K562 (cell line): ENCODE data around the gene TCAF1.
"Not testable (repeated sequence)": the region's sequence is repeated elsewhere in the genome, so short reads cannot be mapped to it uniquely, and the experiment has no call there.

ENCODE experiments used
- BHLHE40 ChIP-seq: IDR thresholded peaks from 2 replicates; pipeline ENCODE4 v1.6.1; 2011; ENCODE audit warnings: low read length, improper control_type of control experiment
- BRCA1 ChIP-seq, 2 experiments: fragments of 450-650 bp in 1 of 2; sonication (generic) in 1 of 2; formaldehyde crosslinking in 1 of 2; IDR thresholded peaks; 2 replicates each; pipeline versions ENCODE4 v1.5.0 to v1.6.1; 2017 to 2020; ENCODE audit warnings: mild to moderate bottlenecking in 1 of 2, missing genetic modification reagents in 1 of 2
- CTCF ChIP-seq, 3 experiments: IDR thresholded peaks in 2 of 3; conservative IDR thresholded peaks in 1 of 3; 2 replicates each; pipeline ENCODE4 v1.5.1; 2011 to 2012; ENCODE audit warnings: low read length in 3 of 3, mild to moderate bottlenecking in 3 of 3, control low read depth in 2 of 3, improper control_type of control experiment in 1 of 3, inconsistent platforms in 1 of 3, low read depth in 1 of 3, mixed read lengths in 1 of 3, moderate library complexity in 1 of 3; ENCODE audit not compliant: insufficient read depth in 2 of 3
- E2F3 ChIP-seq: fragments of 250-450 bp; sonication (Bioruptor Pico); IDR thresholded peaks from 2 replicates; pipeline ENCODE4 v1.4.0; 2020; ENCODE audit warnings: mild to moderate bottlenecking
- HINFP ChIP-seq: fragments of 450-650 bp; conservative IDR thresholded peaks from 2 replicates; pipeline ENCODE4 v1.6.1; 2016; ENCODE audit warnings: missing genetic modification characterization, low read depth, mild to moderate bottlenecking, control low read depth, missing compliant biosample characterization
- ID3 ChIP-seq, 2 experiments: fragments of 250-450 bp in 1 of 2; fragments of 450-650 bp in 1 of 2; sonication (Bioruptor Pico) in 1 of 2; IDR thresholded peaks; 2 replicates each; pipeline versions ENCODE4 v1.6.1 to v1.8.0; 2016 to 2021; ENCODE audit warnings: mild to moderate bottlenecking in 2 of 2, moderate library complexity in 2 of 2, missing compliant biosample characterization in 1 of 2, missing genetic modification characterization in 1 of 2
- POLR2A ChIP-seq: fragments of 450-650 bp; conservative IDR thresholded peaks from 2 replicates; pipeline ENCODE4 v1.6.1; 2016
- RBM25 ChIP-seq: fragments of 200-400 bp; formaldehyde crosslinking; IDR thresholded peaks from 2 replicates; pipeline ENCODE4 v1.6.1; 2018; ENCODE audit warnings: low read length, low read depth, moderate library complexity; ENCODE audit not compliant: severe bottlenecking
- RBM34 ChIP-seq: fragments of 200-400 bp; formaldehyde crosslinking; IDR thresholded peaks from 2 replicates; pipeline ENCODE4 v1.6.1; 2018; ENCODE audit warnings: low read length, borderline replicate concordance; ENCODE audit not compliant: insufficient read depth
- SMARCA5 ChIP-seq: fragments of 450-650 bp; IDR thresholded peaks from 2 replicates; pipeline ENCODE4 v1.6.1; 2016
- ZBTB49 ChIP-seq: sonication (generic); formaldehyde crosslinking; IDR thresholded peaks from 2 replicates; pipeline ENCODE4 v1.8.0; 2022; ENCODE audit warnings: missing genetic modification reagents, mild to moderate bottlenecking, borderline replicate concordance

GRCh38 chr7:143857994-143858393 lies 44.0 kb downstream of the TCAF1 start:
- TF ChIP-seq BHLHE40; RBM25; BRCA1 (IDR thresholded peaks at IDR 0.05); BRCA1 (CRISPR knock-in tag; IDR thresholded peaks at IDR 0.05); E2F3; SMARCA5; ID3 (CRISPR knock-in tag; IDR thresholded peaks at IDR 0.05); ID3 (tag; IDR thresholded peaks at IDR 0.05); ZBTB49 (CRISPR knock-in tag); RBM34; HINFP (tag); CTCF (IDR thresholded peaks at IDR 0.05 in 2 of 3, conservative IDR thresholded peaks at IDR 0.05 in 1 of 3; ENCODE audit: insufficient read depth in 2 of 3, low read depth in 1 of 3, low read length in 3 of 3); POLR2A: not testable (repeated sequence)
